Fibroblast of gingiva (primary cell): Measurements from ENCODE around the gene CUX1.

Source experiments
- DNase-seq: peaks from one replicate; pipeline ENCODE4 v3.0.0-alpha.2; 2011; ENCODE audit warnings: low read depth

CUX1 gene

DNA sequence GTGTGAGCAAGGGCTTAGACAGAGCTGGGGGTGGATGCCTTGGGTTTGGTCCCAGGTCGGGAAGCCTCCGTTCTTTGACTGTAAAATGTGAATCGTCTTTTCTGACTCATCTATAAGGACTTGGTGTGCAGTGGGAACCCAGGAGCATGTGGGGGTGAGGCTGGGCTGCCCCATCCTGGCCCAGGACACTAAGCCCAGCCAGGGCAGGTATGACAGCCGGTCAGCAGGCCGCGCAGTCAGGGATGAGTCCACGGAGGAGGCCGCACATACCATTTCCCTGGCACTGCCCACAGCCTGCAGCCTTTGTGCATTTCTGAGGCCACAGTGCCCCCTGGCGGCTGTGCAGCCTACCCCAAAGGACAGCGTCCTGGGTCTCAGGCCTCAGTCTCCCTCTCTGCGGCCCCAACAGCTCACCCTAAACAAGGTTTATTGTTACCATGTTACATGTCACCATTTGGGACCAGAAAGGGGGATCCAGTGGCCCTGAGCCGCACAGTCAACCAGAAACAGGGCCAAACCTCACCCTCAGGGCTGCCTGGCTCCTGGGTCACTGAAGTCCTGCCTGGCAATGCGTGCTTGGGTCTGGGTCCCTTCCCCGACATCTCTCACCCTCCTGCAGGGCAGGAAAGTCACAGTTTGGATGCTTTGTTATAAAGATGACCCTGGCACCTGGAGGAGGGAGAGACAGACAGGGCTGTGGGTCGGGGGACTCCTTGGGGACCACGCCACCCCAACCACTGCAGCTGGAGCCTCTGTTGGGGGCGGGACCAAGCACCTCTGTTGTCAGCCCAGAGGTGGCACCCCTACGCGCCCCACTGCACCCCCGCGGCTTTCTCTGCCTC, 454.9 kb downstream of the CUX1 start:
- DNase-seq, result peak; percentile 68

DNA sequence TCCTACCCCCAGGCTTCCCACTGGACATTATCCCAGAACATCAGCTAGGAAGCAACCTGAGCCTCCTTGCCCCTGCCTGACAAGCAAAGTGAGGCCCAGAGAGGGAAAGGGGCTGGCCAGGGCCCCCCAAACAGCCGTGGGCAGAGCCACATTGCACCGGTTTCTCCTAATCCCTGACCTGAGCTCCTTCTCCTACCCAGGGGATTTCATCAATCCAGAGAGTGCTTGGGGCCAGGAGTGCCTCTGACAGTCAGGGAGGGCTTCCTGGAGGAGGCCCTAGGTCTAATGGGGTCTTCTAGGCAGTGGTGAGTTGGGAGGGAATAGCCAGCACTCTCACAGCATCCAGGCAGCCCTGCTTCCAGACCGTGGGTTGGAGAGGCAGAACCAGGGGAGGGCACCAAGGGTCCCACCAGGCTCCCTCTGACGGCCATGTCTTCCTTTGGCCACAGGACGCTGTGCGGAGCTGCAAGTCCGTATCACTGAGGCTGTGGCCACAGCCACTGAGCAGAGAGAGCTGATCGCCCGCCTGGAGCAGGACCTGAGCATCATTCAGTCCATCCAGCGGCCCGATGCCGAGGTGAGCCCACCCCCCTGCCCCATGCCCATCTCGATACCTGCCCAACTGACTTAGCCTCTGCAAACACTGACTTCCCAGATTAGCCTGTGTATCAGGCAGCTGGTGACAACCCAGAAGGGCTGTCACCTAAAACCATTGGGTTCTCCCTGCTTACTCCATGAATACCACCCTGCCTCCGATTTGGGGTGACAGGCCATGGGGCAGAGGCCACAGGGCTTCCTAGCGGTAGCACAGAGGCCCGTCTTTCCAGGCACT, 455.7 kb downstream of the CUX1 start:
- DNase-seq, result no peak

DNA sequence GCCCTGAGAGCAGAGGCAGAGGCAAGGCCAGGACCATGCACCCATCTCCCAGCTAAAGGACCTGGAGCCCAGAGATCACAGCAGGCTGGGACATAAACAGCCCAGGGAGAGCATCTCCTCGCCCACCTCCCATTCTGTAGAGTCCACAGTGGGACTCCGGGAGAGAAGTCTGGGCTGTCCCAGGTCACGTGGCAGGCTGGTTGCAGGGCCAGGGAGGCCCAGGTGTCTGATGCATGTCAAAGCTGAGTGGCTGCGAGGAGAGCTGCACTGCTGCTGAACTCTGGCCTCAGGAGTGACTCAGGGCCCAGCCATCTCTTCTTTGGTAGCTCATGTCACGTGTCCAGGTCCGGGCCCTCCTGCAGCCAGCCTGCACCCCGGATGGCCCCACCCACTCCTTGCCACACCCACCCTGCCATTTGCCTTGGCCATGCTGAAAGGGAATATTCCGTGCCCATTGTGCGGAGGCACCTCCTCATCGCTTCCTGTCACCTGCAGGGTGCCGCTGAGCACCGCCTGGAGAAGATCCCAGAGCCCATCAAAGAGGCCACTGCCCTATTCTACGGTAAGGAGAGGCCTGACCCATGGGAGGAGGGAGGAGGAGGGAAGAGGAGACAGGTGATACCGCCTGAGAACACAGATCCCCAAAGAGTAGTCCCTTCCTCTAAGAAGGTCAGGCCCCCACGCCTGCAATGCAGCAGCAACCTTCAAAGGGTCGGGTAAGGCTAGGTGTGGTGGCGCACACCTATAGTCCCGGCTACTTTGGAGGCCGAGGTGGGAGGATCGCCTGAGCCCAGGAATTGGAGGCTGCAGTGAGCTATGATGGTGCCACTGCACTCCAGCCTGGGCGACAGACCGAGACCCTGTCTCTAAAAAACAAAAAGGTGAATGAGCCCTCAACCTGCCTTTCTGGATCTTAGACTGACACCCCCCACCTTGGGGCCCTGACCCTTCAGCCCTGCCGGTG, 456.6 kb downstream of the CUX1 start:
- no peak for DNase-seq

DNA sequence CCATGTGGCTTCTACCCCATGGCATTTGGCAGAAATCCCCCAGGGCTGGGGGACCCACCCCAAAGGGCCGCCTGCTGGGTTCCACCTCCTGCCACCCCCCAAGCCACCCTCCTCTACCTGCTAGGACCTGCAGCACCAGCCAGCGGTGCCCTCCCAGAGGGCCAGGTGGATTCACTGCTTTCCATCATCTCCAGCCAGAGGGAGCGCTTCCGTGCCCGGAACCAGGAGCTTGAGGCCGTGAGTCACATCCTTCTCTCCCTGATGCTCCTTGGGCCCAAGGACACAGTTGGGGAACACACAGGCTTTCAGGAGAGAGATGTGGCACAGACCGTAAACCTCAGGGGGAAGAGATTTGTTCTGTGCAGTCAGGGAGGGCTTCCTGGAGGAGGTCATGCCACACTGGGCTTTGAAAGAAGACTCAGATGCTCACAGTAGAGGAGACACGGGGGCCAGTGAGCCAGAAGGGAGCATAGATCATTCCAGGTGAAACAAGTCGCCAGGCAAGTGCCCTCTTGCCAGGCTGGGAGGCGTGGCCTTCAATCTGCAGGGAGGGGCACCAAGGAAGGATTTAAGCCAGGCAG, 457.8 kb downstream of the CUX1 start:
- DNase-seq, result no peak

DNA sequence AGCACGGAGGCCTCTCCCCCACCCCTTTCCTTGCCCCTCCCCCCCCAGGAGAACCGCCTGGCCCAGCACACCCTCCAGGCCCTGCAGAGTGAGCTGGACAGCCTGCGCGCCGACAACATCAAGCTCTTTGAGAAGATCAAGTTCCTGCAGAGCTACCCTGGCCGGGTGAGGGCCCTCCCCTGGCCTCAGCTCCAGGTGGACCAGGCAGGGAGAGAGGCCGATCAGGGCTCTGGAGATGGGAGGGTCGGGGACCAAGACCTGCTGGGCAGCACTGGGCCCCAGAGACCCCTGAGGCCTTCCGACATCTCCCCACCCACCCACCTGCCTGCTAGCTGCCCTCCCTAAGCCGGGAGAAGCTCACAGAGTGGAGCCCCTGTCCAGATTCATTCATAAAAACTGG, 460.5 kb downstream of the CUX1 start:
- DNase-seq, result no peak

DNA sequence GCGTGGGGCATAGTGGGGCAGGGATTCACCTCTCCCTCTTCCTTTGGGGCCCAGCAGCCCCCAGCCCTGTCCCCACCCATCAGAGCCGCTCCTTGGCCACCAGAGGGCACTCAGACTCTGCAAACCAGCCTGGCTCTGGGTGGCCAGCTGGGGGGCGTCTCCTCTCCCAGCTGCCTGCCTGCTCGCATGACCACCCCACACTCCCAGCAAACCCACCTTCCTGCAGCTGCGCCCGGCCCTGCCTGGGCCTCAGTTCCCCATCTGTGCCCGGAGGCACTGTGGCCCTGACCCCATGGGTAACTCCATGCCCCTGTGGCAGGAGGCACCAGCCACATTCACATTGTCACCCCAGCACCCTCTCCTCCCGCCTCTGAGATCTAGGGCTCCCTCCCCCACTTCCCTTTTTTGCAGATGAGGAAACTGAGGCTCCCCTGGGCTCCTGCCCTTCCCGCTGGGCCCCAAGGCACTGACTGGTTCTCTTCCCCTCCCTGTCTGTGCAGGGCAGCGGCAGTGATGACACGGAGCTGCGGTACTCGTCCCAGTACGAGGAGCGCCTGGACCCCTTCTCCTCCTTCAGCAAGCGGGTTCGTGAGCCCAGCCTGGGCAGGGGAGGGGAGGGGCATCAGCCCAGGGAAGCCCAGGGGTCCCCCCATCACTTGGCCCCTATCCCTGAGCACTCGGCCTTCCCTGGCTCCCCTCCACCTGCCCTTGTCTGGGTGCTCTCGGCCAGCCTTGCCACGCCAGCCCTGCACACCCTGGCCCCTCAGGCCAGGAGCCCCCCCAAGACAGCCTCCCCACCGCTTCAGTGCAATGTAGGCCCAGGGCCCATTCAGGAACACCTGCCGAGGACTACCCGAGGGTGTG, 462.3 kb downstream of the CUX1 start:
- DNase-seq, result peak; percentile 34

DNA sequence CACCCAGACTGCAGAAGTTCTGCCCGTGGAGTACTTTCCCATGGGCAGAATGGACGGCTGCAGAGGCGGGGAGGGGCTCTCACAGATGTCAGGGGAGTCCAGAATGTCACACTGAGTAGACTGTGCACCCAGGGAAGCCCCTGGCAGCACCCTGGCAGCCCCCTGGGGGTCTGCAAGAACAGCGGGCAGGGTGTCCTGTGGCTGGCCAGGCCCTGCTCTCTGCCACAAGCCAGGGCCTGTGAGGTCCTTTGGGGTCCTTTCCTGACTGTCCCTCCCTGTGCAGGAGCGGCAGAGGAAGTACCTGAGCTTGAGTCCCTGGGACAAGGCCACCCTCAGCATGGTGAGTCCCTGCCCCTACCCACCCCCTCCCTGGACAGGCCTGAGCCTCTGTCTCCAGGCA, 463.1 kb downstream of the CUX1 start:
- DNase-seq, result no peak

DNA sequence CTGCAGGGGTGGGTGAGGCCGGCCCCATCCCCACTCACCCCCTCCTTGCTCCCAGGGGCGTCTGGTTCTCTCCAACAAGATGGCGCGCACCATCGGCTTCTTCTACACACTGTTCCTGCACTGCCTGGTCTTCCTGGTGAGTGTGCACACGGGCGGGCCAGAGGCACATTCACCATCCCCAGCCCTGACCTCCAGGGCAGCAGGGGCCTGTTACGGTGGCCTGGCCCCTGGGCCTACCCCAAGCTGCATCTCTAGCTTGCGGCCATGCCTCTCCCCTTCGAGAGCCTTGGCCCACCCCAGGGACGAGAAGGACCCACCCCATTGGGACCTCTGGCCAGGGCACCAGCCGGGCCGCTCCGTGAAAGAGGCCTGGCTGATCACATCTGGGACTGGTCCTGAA, 464.4 kb downstream of the CUX1 start:
- no peak for DNase-seq

DNA sequence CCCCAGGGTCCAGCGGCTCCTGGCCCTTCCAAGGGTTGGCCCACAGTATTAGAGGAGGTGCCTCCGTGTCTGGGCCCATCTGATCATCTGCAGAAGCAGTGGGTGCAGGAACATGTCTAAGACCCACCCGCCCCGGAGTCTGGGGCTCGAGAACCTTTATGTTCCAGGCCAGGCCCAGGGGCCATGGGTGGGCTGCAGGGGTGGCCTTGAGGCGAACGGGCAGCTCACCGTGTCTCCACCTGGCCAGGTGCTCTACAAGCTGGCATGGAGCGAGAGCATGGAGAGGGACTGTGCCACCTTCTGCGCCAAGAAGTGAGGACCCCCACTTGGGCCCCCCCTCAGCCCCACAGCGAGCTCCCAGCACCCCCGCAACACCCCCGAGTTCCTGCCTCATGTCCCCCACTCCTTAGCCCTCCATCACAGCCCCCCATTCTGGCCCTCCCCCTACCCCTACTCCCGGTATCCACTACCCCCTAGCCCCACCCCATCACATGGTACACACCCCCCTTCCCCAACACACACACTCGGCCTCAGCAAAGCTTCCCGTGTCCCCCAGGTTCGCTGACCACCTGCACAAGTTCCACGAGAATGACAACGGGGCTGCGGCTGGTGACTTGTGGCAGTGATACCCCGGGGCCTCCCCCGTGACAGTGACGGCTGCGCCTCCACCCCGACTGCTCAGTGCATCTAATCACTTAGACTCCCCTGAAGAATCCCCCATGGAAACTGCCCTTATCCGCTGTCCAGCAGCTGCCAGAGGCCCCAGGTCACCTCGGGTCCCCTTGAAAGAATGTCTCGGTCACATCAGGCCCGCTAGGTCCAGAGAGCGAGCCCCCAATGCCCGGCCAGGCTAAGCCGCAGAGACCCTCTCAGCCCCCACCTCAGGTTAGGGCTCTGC, 465.3 kb downstream of the CUX1 start:
- DNase-seq, result no peak

DNA sequence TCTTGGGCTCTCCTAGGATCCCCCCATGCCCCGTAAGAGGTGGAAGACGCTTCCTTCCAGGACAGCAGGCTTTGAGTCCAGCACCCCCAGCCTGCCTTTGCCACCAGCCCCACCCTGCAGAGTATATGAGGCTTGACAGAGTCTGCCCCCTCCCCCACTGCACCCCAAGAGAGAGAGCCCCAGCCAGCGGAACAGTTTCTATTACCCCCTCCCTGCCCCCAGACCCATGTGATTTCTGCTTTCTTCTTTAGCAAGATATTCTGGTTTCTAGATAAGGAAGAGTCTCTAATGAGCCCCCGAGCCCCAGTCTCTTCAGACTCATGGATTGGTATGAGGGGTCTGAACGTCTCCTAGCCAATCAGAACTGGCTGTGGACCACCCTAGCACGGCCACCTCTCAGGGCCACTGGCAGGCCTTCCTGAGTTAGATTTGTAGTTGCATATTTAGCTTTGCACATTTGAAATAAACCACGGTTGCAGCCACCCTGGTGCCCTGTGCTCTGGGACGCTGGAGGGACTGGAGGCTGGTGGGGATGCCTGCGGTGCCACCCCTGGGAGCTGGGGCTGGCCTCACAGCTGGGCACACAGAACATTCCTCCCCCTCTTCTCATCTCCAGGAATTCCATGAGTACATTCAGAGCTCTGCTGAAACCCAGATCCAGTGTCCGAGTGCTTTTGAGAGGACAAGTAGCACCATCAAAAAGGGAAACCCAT, 466.2 kb downstream of the CUX1 start:
- DNase-seq, result no peak

DNA sequence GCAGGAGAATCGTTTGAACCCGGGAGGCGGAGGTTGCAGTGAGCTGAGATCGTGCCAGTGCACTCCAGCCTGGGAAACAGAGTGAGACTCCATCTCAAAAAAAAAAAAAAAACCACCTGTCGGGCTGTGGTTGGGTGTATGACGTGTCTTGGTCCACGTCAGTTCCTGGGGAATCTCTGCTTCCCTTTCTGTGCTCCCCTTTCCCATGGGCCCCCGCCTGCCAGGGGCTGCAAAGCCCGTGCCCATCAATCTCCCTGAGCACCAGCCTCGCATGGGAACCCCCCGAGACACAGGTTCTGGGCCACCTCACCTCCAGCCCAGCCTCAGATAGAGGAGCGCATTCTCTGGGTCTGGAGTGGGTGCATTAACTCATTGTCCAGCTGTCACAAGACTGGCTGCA, 467.0 kb downstream of the CUX1 start:
- DNase-seq, result no peak

DNA sequence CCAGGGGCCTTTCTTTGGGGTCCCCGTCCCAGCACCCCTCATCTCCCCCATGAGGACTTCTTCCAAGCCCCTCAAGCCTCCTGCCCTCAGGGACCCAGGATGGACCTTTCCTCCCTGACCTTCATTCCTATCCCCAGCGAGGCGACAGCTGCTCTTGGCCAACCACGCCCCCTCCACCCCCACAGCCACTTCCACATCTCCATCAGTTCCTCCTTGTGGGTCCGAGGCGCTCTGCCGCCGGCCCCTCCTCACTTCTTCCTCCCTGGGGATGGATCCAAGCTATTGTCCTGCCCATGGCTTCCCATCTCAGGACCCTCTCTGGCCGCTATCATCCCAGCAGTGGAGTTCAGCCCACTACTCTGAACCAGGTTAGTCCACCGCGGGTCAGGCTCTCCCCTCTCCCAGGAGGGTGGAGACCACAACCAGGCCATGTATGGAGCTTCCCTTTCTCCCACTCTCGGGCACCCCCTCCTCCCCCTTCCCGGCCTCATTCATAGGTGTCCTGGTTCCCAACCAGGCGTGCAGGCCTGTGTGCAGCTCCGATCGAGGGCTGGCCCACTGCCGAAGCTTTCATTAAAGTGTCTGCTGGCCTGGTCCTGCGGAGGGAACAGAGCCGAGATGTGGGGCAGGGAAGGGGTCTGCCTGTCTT, 467.6 kb downstream of the CUX1 start:
- DNase-seq, result no peak

DNA sequence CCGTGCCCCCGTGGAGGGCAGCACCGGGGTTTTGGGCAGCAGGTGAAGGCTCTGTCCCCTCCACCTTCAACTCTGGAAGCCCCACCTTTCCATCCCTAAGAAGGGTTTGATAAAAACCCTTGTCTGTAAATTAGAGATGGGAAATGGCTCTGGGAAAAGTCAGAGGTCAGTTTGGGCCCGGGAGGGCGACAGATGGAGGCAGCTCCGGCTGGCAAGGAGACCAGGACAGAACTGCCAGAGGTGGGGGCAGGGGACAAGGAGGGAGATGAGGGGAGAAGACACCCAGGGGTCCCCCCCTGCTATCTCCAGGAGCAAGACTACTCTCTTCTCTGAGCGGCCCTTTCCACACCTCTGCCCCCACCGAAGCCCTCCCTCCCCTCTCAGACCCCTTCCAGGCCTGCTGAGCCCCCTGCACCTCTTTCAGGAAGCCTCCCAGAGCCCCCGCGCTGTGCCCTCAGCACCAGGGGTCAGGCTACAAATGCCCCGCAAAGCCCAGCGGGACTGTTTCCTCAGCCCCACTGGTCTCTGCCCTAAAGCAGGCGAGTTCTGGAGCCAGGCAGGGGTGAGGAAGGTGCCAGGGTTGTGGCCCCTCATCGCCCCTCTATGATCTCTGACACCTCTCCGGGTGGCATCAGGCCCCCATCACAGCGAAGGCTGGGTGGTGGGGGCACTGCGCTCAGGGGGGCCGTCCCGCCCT, 468.3 kb downstream of the CUX1 start:
- DNase-seq, result no peak

DNA sequence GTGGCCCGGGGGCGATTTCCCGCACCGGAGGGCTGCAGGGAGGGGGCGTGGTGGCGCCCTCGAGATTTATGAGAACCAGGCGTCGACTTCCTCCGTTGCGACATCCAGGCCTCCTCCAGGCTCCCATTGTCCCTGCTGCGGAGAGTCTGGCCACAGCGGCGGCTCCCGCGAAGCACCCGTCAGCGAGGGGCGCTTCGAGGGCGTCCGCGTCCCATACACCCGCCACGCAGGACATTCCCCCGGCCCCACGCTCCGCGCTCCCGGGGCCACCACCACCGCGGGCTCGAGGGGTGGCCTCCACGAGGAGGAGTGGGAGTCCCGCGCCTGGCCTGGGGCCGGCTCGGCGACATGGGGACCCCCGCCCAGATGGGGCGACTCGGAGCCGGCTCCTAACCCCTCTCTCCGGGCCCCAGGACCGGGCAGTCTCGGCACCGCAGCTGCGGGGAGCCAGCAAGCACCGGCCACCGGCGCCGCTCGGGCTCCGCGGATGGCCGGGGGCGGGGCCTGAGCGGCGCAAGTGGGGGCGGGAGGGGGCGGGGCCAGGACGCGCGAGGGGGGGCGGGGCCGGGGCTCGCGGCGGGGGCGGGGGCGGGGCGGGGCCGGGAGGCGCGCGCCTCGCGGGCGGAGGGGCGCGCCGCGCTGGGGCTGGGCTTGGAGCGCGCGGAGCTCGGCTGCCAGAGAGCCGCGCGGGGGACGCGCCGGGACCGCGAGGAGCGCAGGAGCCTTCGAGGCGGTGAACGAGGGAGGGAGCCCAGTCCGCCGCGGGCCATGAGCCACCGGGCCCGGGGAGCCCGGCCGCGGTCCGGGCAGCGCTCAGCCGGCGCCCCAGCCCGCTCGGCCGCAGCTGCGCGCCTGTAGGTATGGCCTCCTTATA, 469.0 kb downstream of the CUX1 start, which contains the start of gene SH2B2:
TSS of gene SH2B2 (plus strand) at position 632 of the 874 bp plus-strand sequence. CDS start 13,683 bp downstream, outside the sequence.
- peak; percentile 61 for DNase-seq

DNA sequence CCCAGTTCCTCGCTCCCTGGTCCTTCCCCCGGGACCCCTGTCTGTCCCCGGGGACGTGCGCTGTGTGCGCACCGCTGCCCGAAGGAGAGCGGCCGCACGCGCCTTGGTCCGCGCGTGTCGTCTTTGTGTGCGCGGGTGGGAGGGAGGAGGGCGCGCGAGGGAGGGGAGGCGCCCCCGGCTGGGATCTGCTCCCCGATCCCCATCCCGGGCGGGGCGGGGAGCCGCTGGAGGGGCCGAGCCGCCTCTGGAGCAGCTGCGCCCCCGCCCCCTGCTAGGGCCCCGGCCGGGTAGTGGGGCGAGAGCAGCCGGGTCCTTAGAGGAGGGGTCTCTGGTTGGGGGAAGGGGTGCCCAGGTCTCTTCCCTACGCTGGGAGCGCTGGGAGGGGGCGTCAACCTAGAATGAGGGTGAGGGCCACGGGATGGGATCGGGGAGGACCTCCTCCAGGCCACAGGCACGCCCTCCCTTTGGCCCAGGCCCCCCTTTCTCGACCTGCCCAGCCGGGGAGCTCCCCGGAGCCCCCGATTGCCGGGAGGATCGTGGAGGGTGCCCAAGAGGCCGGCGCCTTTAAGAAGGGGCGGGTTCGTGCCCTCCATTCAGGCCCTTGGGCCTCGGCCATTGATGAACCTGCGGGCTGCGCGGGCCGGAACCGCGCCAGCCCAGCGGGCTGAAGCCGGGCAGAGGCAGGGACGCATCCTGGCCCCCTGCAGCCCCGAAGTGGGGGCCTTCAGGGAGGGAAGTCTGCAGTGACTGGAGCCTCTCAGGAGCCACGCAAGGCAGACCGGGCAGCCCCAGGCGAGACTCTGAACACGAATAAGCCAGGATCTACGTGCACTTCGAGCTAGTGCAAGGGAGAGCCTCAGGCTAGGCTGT, 469.9 kb downstream of the CUX1 start:
- DNase-seq, result no peak

DNA sequence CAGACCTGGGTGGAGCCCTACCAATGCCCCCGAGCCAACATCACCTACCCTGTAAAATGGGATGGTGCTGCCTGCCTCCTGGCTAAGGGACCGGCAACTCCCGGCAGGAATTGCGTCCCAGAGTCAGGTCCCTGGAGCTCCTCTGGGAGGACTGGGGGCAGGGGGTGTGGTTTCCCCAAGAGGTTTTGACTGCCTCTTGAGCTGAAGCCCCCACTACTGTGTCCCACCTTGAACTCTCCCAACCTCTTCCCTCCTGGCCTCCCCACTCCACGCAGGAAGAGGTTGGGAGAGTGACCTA, 470.5 kb downstream of the CUX1 start:
- DNase-seq, result no peak
